ENCODE measurements around the gene NAPEPLD.
"Not testable (repeated sequence)": the region's sequence is repeated elsewhere in the genome, so short reads cannot be mapped to it uniquely, and the experiment has no call there.

Gene NAPEPLD

GRCh38 chr7:103148994-103149807 lies at the start of gene NAPEPLD:
NAPEPLD (minus strand) TSS chr7:103149099; CDS start chr7:103128776, 20,323 bp downstream.
- DNase-seq = peak; percentile 88

DNA sequence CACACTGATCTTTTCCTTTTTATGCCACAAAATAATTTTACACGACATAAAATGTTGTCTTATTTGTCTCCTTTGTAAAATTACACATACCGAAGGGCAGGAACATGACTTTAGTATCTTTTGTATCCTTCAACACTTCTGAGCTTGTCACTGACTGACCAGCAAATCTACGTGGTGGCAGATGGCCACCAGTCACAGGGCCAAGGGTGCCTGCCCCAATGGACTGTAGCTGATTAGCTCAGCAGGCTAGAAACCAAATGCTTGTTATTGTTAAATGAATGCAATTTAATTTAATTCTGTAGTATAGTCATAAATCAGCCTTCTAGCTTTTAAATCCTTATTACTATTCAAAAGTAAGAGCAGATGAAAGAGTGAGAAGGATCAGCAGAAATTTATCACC lies 49.2 kb upstream of the NAPEPLD start:
- DNase-seq = not testable (repeated sequence)

DNA sequence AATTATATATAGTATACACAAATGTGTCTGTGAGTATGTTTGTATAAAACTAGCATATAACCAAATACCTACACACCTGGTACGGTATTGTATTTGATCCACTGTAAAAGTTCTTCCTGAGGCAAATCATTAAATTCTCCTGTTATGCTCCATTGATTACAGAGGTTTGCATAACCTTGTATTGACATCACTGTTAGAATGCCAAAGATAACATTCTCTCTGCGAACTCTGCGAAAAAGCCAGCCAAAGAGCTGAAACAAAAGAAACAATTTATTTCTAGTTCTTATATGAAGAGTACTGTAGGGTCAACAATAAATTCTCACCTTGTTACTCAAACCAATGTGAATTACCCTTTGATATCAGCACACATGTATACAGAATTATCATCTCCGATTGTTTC lies 46.5 kb upstream of the NAPEPLD start:
- DNase-seq = not testable (repeated sequence)

DNA sequence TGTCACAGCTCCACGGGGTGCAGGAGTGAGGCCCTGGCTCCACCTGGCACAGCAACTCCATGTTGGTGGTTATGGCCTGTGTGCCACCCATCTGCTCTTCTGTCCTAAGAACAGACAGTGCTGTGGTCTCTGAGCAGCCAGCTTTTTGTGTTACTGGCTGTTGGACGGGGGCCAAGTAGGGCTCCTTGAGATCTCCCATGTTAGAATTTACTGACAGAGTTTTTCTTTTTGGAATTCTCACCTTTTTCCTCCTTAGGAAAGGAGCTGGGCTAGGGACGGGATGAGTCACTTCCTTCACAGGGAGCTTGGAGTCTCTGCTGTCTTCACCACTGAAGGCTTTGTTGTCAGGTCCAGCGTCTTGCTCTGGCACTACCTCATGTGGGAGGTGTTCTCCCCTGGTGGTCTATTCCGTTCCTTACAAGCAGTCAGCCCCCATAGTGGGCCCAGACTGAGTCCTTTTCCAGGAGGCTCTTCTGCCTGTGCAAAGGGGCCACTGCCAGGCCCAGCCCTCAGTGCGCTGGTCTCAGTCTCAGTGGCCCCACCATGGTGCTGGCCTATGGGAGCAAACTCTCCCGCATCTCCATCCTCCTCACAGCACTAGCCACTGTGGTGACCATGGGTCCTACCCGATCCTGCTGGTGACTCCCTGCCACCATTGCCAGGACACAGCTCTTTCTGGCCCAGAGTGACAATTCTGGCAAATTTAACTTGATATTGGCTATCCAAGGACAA lies 23.7 kb upstream of the NAPEPLD start:
- not testable (repeated sequence) for DNase-seq

GRCh38 chr7:103171695-103172414 lies 23.0 kb upstream of the NAPEPLD start:
- DNase-seq = not testable (repeated sequence)

DNA sequence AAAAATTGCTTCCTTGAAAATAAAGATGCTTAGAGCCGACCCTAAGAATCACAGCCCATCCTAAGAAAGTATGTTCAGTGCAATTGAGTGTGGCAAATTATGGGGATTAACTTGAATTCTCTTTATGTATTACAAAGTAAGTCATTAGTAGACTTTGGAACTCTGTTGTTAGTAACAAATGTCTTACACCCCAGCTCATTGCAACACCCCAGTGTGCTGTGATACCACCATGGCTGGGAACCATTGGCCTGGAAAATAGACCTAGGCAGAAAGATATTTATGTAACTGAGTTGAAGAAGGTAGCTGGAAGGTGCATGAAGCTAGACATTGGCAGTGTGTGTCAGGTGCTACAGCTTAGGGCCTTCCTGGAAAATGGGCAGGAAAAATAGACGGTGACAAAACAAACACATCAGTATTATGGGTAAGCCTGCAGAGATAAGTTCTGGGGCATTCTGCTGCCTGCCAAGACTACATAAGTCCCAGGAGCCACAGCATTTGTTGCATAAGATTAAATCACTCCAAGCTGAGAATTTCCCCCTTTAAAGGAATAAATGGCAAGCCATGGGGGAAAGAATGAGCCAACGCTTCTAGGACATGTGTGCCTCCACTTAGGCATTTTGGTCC lies 18.1 kb upstream of the NAPEPLD start:
- not testable (repeated sequence) for DNase-seq

DNA sequence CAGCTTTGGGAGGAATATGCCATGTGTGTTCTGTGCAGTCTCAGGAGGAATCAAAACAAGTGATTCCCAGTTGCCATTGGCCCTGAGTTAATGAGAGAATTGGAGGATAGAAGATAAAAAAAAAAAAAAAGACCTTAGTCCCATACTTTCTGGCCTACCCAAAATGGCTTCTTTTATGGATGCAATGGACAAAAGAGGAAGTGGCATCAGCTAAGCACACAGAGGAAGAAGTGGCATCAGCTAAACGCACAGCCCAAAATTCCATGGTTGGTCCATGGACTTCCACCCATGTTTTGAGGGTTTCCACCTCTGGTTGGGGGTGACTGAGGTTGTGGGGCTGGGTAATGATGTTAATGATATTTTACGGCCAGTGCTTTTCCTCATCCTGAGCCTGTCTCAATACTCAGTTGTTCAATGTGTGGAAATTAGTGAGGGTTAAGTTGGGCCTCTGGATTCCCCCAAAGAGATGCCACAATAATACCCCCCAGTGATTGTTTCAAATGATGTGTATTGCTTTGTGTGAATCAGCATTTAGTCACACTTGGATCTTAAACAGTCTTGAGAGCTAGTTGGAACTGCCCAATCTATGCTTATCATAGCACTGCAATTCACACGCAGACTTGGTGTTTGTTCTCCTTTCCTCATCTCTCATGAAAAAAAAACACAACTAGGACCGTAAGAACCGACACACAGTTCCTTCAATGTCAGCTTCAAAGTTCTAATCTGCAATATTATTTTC lies 14.4 kb upstream of the NAPEPLD start:
- DNase-seq = not testable (repeated sequence)

DNA sequence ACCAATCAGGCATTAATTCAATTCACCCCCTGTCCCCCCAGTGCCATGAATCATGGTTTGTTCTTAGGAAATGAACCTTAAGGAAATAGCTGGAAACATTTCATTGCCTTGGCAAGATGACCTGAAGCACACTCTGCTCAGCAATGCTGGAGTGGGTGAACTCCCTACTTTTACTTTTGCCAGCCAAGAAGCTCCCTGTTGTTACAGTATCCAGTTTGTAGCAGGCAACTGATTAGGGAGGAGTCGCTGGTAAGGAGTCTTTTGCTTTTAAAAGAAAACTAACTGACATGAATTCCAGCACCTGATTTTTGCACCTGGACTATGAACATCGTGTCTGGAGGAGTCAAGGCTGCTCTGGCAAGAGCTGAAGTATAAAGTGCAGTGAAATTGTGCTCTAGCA lies 13.7 kb upstream of the NAPEPLD start:
- not testable (repeated sequence) for DNase-seq

- not testable (repeated sequence) for DNase-seq
Measured at GRCh38 chr7:103161998-103162616, 13.2 kb upstream of the NAPEPLD start.

DNA sequence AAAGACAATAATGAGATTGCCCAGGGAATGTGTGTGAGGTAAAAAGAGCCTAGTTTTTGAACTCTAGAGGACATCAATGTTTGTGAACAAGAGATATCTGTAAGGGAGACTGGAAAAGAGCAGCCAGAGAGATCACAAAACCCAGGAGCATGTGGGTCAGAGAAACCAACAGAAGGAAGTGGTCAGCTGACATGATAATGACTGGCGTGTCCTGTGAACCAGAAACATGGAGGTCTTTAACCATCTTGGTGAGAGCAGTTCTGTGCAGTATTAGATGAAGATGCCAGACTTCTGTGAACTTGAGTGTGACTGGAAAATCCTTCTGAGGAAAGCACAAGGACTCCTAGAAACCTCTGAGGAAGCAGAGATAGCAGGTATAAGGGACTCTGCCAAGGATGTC lies 10.2 kb upstream of the NAPEPLD start:
- DNase-seq = not testable (repeated sequence)

GRCh38 chr7:103155331-103156024 lies 6.6 kb upstream of the NAPEPLD start:
- not testable (repeated sequence) for DNase-seq

GRCh38 chr7:103154042-103154441 lies 5.1 kb upstream of the NAPEPLD start:
- DNase-seq = no peak

- not testable (repeated sequence) for DNase-seq
Measured at GRCh38 chr7:103152744-103153617, 4.1 kb upstream of the NAPEPLD start.

DNA sequence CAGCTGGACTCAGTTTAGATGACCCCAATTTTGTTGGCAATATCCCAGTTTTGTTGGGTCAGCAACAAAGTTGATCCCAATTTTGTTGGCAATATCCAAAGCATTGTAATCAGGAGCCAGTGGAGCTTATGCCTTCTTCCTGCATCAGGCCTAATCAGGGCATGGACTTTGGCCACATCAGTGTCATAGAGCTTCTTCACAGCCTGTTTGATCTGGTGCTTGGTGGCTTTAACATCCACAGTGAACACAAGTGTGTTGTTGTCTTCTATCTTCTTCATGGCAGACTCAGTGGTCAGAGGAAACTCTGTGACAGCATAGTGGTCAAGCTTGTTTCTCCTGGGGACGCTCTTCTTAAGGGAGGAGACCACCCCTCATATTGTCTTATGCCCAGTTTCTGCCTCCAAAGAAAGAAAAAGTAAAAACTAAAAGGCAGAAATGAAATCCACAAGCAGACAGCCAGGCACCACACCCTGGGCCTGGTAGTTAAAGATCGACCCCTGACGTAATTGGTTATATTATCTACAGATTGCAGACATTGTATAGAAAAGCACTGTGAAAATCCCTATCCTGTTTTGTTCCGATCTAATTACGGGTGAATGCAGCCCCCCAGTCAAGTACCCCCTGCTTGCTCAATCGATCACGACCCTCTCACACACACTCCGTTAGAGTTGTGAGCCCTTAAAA lies 3.2 kb upstream of the NAPEPLD start:
- not testable (repeated sequence) for DNase-seq

DNA sequence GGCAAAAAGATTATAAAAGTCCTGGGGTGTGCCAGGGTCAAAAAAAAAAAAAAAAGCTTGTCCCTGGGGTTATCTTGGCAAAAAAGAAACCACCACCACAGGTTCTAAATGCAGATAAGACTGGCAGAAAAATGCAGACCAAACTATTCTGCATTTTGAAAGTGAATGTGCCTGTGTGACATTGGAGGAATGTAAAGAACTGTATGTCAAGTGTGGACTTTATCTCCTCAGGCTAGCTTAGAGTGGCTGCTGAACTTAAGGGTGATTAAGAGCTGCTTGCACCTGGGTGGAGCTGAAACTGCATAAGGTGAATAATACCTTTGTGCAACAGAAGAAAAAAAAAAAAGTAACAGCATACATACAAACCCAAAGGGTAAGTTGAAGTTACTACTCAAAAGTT lies 1.3 kb upstream of the NAPEPLD start:
- no peak for DNase-seq

- no peak for DNase-seq
Measured at GRCh38 chr7:103149808-103150180, 895 bp upstream of the NAPEPLD start.

- DNase-seq = no peak
Measured at GRCh38 chr7:103148131-103148993, 537 bp downstream of the NAPEPLD start.

DNA sequence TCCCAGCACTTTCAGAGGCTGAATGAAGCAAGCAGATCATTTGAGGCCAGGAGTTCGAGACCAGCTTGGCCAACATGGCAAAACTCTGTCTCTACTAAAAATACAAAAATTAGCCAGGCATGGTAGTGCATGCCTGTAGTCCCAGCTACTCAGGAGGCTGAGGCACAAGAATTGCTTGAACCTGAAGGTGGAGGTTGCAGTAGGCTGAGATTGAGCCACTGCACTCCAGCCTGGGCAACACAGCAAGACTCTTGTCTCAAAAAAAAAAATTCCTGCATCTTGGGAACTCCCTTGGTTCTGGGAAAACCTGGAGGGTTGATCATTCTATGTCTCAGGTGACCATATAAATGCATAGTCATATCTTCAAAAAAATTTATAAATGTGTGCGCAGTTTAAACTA lies 4.1 kb downstream of the NAPEPLD start:
- DNase-seq = not testable (repeated sequence)

All from DMS 273 treated with DMSO at 0.1 percent for 48 hours (cell line).